IPS-NIHi7 (cell line): ENCODE results near the gene OR1M1.
A peak's percentile ranks its signal among the peaks of the same experiment; 100 is the strongest.
"Not testable (repeated sequence)": the region's sequence is repeated elsewhere in the genome, so short reads cannot be mapped to it uniquely, and the experiment has no call there.

Experiments
- DNase-seq: peaks from one replicate; pipeline ENCODE4 v3.0.0; 2012; ENCODE audit warnings: mixed read lengths; ENCODE audit errors: extremely low spot score

Gene OR1M1

GRCh38 chr19:9086761-9087160, at the start of gene OR1M1:
Gene OR1M1 (plus strand): TSS chr19:9087061. CDS start chr19:9093245, 6,184 bp downstream.
- DNase-seq = no peak

- no peak for DNase-seq
Observed at GRCh38 chr19:9037400-9038062, 49.3 kb upstream of the OR1M1 start.

- DNase-seq = no peak
Observed at GRCh38 chr19:9039728-9040127, 47.1 kb upstream of the OR1M1 start.

GRCh38 chr19:9040131-9040530, 46.7 kb upstream of the OR1M1 start:
- no peak for DNase-seq

GRCh38 chr19:9041023-9041422, 45.8 kb upstream of the OR1M1 start:
- DNase-seq = no peak

- DNase-seq = no peak
Observed at GRCh38 chr19:9043524-9043923, 43.3 kb upstream of the OR1M1 start.

GRCh38 chr19:9044449-9044848, 42.4 kb upstream of the OR1M1 start:
- DNase-seq = no peak

- no peak for DNase-seq
Observed at GRCh38 chr19:9046694-9047093, 40.2 kb upstream of the OR1M1 start.

- DNase-seq = no peak
Observed at GRCh38 chr19:9052894-9053293, 34.0 kb upstream of the OR1M1 start.

- DNase-seq = not testable (repeated sequence)
Observed at GRCh38 chr19:9053674-9054073, 33.2 kb upstream of the OR1M1 start.

- DNase-seq = no peak
Observed at GRCh38 chr19:9054207-9054606, 32.7 kb upstream of the OR1M1 start.

GRCh38 chr19:9054765-9055164, 32.1 kb upstream of the OR1M1 start:
- peak; percentile 67 for DNase-seq

GRCh38 chr19:9056131-9056530, 30.7 kb upstream of the OR1M1 start:
- not testable (repeated sequence) for DNase-seq

- DNase-seq = no peak
Observed at GRCh38 chr19:9057505-9058258, 29.2 kb upstream of the OR1M1 start.

- DNase-seq = no peak
Observed at GRCh38 chr19:9058905-9059667, 27.8 kb upstream of the OR1M1 start.

- DNase-seq = no peak
Observed at GRCh38 chr19:9060564-9061340, 26.1 kb upstream of the OR1M1 start.

GRCh38 chr19:9061879-9062278, 25.0 kb upstream of the OR1M1 start:
- no peak for DNase-seq

- DNase-seq = peak; percentile 32
Observed at GRCh38 chr19:9065457-9066014, 21.3 kb upstream of the OR1M1 start.

GRCh38 chr19:9070066-9070465, 16.8 kb upstream of the OR1M1 start:
- DNase-seq = peak; percentile 56

- DNase-seq = not testable (repeated sequence)
Observed at GRCh38 chr19:9071720-9072119, 15.1 kb upstream of the OR1M1 start.

- DNase-seq = peak; percentile 20
Observed at GRCh38 chr19:9073806-9074205, 13.1 kb upstream of the OR1M1 start.
